ENCODE results near the gene TRIM44.

DNA sequence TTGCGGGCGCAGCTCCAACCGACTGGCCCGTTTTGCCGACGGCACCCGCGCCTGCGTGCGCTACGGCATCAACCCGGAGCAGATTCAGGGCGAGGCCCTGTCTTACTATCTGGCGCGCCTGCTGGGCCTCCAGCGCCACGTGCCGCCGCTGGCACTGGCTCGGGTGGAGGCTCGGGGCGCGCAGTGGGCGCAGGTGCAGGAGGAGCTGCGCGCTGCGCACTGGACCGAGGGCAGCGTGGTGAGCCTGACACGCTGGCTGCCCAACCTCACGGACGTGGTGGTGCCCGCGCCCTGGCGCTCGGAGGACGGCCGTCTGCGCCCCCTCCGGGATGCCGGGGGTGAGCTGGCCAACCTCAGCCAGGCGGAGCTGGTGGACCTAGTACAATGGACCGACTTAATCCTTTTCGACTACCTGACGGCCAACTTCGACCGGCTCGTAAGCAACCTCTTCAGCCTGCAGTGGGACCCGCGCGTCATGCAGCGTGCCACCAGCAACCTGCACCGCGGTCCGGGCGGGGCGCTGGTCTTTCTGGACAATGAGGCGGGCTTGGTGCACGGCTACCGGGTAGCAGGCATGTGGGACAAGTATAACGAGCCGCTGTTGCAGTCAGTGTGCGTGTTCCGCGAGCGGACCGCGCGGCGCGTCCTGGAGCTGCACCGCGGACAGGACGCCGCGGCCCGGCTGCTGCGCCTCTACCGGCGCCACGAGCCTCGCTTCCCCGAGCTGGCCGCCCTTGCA lies 43.3 kb upstream of the TRIM44 start:
- TF ChIP-seq POLR2A (IDR thresholded peaks at IDR 0.05; ENCODE audit: low read depth, low read length) (no peak), POLR2AphosphoS5 (IDR thresholded peaks at IDR 0.05; ENCODE audit: low read depth, low read length) (no peak), TAF1 (IDR thresholded peaks at IDR 0.05; ENCODE audit: borderline replicate concordance, low read depth, low read length) (no peak)

Data from GM12892 (cell line).